Dermis microvascular lymphatic vessel endothelial cell (primary cell): ENCODE measurements around the gene OXSR1. TPM values are rescaled to one million over a fixed set of nuclear protein-coding genes. Genes with fewer than 3 reads are reported as not detected.
"Not testable (repeated sequence)": the region's sequence is repeated elsewhere in the genome, so short reads cannot be mapped to it uniquely, and the experiment has no call there.

Source experiments
- DNase-seq, 2 donors: peaks; one replicate each; pipeline versions ENCODE4 v3.0.0 to v3.0.0-alpha.2; 2010; ENCODE audit warnings: low read depth in 2 of 2
- total RNA-seq: library from RNA; depleted of rRNA; stranded (reverse); fragments of >200 nt; gene quantifications from 2 replicates; pipeline ENCODE4 v1.2.1, GENCODE V29; 2014

OXSR1 gene
- total RNA-seq, 1 donor from 2014 or later = 28.2 TPM

GRCh38 chr3:38267662-38268061, 102.3 kb downstream of the OXSR1 start:
- no peak for DNase-seq

- no peak for DNase-seq
These were observed 102.8 kb downstream of the OXSR1 start for GRCh38 chr3:38268087-38268486.

- no peak for DNase-seq
These were observed 103.2 kb downstream of the OXSR1 start for GRCh38 chr3:38268522-38268921.

GRCh38 chr3:38270606-38271005, 105.3 kb downstream of the OXSR1 start:
- DNase-seq = no peak

GRCh38 chr3:38271553-38271952, 106.2 kb downstream of the OXSR1 start:
- DNase-seq = no peak

GRCh38 chr3:38274864-38275649, 109.7 kb downstream of the OXSR1 start:
- DNase-seq = no peak

- no peak for DNase-seq
These were observed 110.3 kb downstream of the OXSR1 start for GRCh38 chr3:38275658-38276057.

- DNase-seq = no peak
These were observed 111.0 kb downstream of the OXSR1 start for GRCh38 chr3:38276081-38276916.

GRCh38 chr3:38276917-38277630, 111.7 kb downstream of the OXSR1 start:
- DNase-seq = no peak

GRCh38 chr3:38278841-38279240, 113.5 kb downstream of the OXSR1 start:
- DNase-seq = no peak

- no peak for DNase-seq
These were observed 116.8 kb downstream of the OXSR1 start, which contains the start of gene SLC22A14 for GRCh38 chr3:38281895-38282686. Gene SLC22A14 (plus strand): TSS chr3:38282294. CDS start chr3:38306027, 23,733 bp downstream.

- DNase-seq = no peak
These were observed 118.7 kb downstream of the OXSR1 start for GRCh38 chr3:38283810-38284755.

GRCh38 chr3:38284756-38285150, 119.4 kb downstream of the OXSR1 start:
- DNase-seq = no peak

- DNase-seq = not testable (repeated sequence)
These were observed 124.2 kb downstream of the OXSR1 start for GRCh38 chr3:38289286-38290217.

GRCh38 chr3:38297053-38297452, 131.7 kb downstream of the OXSR1 start:
- not testable (repeated sequence) for DNase-seq

GRCh38 chr3:38297537-38297936, 132.2 kb downstream of the OXSR1 start:
- DNase-seq = no peak

GRCh38 chr3:38297947-38298711, 132.8 kb downstream of the OXSR1 start:
- DNase-seq = peak; percentile 20 to 32
